ENCODE measurements around the gene PHLDB1. TPM values are rescaled to one million over a fixed set of nuclear protein-coding genes. Genes with fewer than 3 reads are reported as not detected.
A peak's percentile ranks its signal among the peaks of the same experiment; 100 is the strongest.

The PHLDB1 gene
- total RNA-seq, 6 experiments from 2014 or later: 5.4 to 11.7 (median 6.3) TPM

GRCh38 chr11:118689852-118690552, 82.6 kb downstream of the PHLDB1 start:
- ATAC-seq (peak; percentile 95 to 98 (median 98)), DNase-seq (peak; percentile 98 to 99 (median 98))
- Histone ChIP-seq H3K4me1 (peaks cover 0 to 9% (median 0%) of the 10 kb centered on the region in 4 donors), H3K27me3 (no peaks in the 10 kb centered on the region), H3K9me3 (no peaks in the 10 kb centered on the region), H3K36me3 (no peaks in the 10 kb centered on the region), H3K4me3 (peak overlapping the region; percentile 34 to 38 (median 35)), H3K27ac (peak overlapping the region; percentile 74 to 88 (median 85))
- TF ChIP-seq CTCF (IDR thresholded peaks at IDR 0.05) (peak; percentile 77 to 94 (median 86)), POLR2A (IDR thresholded peaks at IDR 0.05) (no peak)
- intact Hi-C loops (cut with DNase I): loop anchor here (10.0 kb wide), 3 partner anchors 95 to 265 kb away; partner anchors contain the start of gene UPK2 (in 1 of the 2)
- WGBS (ENCODE audit: insufficient coverage, low coverage, low lambda C conversion rate, missing lambda C conversion rate): no CpG with 5 or more reads among the region's 30 CpGs

- DNase-seq (no peak), ATAC-seq (no peak)
- Histone ChIP-seq H3K9me3 (no peaks in the 10 kb centered on the region), H3K36me3 (no peaks in the 10 kb centered on the region), H3K27ac (peak overlapping the region in 2 of 3 donors; percentile 74 to 85), H3K4me1 (peaks cover 0 to 9% (median 0%) of the 10 kb centered on the region in 4 donors), H3K27me3 (no peaks in the 10 kb centered on the region), H3K4me3 (no peak overlapping the region)
- intact Hi-C loops (cut with DNase I): loop anchor here (10.0 kb wide), 3 partner anchors 94 to 264 kb away; partner anchors contain the start of gene UPK2 (in 1 of the 2)
- no peak for TF ChIP-seq POLR2A (IDR thresholded peaks at IDR 0.05)
- no peak for TF ChIP-seq CTCF (IDR thresholded peaks at IDR 0.05)
- WGBS (ENCODE audit: insufficient coverage, low coverage, low lambda C conversion rate, missing lambda C conversion rate): 91% methylated on average over 7 of the region's 15 CpGs
These were observed 83.3 kb downstream of the PHLDB1 start for GRCh38 chr11:118690553-118691304.

- WGBS (ENCODE audit: insufficient coverage, low coverage, low lambda C conversion rate, missing lambda C conversion rate): 62% methylated on average over 3 of the region's 15 CpGs
- intact Hi-C loops (cut with DNase I): loop anchor here (10.0 kb wide), 3 partner anchors 93 to 263 kb away; partner anchors contain the start of gene UPK2 (in 1 of the 2)
- no peak for DNase-seq
These were observed 84.8 kb downstream of the PHLDB1 start for GRCh38 chr11:118691926-118692830.

More at GRCh38 chr11:118691926-118692830, 84.8 kb downstream of the PHLDB1 start:
- no peak overlapping the region for H3K27ac ChIP-seq
- peaks cover 0 to 9% (median 0%) of the 10 kb centered on the region in 4 donors for H3K4me1 ChIP-seq
- no peak for ATAC-seq
- TF ChIP-seq CTCF (IDR thresholded peaks at IDR 0.05) (no peak), POLR2A (IDR thresholded peaks at IDR 0.05) (no peak)
- no peaks in the 10 kb centered on the region for H3K9me3 ChIP-seq
- no peaks in the 10 kb centered on the region for H3K27me3 ChIP-seq
- H3K4me3 ChIP-seq: no peak overlapping the region
- no peaks in the 10 kb centered on the region for H3K36me3 ChIP-seq
